Dendritic cell treated with granulocyte-macrophage colony-stimulating factor and Interleukin-4, amounts not matched to agents 40 ng/mL and 50 ng/mL, for 4 days (primary cell): ENCODE data around the gene GPAT2.
"Not testable (repeated sequence)": the region's sequence is repeated elsewhere in the genome, so short reads cannot be mapped to it uniquely, and the experiment has no call there.

Source experiments
- H3K27ac Mint-ChIP-seq: one replicate; pipeline ENCODE4 v1.8.0; 2022; ENCODE audit warnings: mild to moderate bottlenecking, mixed read lengths
- H3K27me3 Mint-ChIP-seq: one replicate; pipeline ENCODE4 v1.8.0; 2022; ENCODE audit warnings: mild to moderate bottlenecking, mixed read lengths
- H3K36me3 Mint-ChIP-seq: one replicate; pipeline ENCODE4 v1.8.0; 2022; ENCODE audit warnings: low read depth, mixed read lengths
- H3K4me1 Mint-ChIP-seq: one replicate; pipeline ENCODE4 v1.8.0; 2022; ENCODE audit warnings: low read depth, mixed read lengths
- H3K4me3 Mint-ChIP-seq: one replicate; pipeline ENCODE4 v1.8.0; 2022; ENCODE audit warnings: mild to moderate bottlenecking, moderate library complexity, mixed read lengths
- H3K9me3 Mint-ChIP-seq: one replicate; pipeline ENCODE4 v1.8.0; 2022; ENCODE audit warnings: mixed read lengths
- intact Hi-C: fragments of 100-400 bp; cut with micrococcal nuclease; formaldehyde crosslinking; loops from one replicate; pipeline ENCODE4 v1.15.0; 2022

The GPAT2 gene

GRCh38 chr2:95991351-95992094 lies 43.2 kb downstream of the GPAT2 start, which contains the start of gene ANKRD36C:
Gene ANKRD36C, minus strand, starts transcription at chr2:95991824. Its CDS starts 116 bp downstream, at chr2:95991708.
- H3K9me3 Mint-ChIP-seq, intact Hi-C loops, H3K4me1 Mint-ChIP-seq: not testable (repeated sequence)
- H3K27ac Mint-ChIP-seq, result peak within 1 kb of the TSS; percentile 92
- peaks cover 11% of the 10 kb centered on the region for H3K36me3 Mint-ChIP-seq
- H3K27me3 Mint-ChIP-seq, result peaks cover 20% of the 10 kb centered on the region
- H3K4me3 Mint-ChIP-seq, result peak within 1 kb of the TSS; percentile 91

GRCh38 chr2:95990884-95991283 lies 43.8 kb downstream of the GPAT2 start:
- H3K4me1 Mint-ChIP-seq, intact Hi-C loops, H3K9me3 Mint-ChIP-seq: not testable (repeated sequence)
- Mint-ChIP-seq H3K27ac (peak overlapping the region; percentile 92), H3K36me3 (peaks cover 16% of the 10 kb centered on the region), H3K4me3 (peak overlapping the region; percentile 91), H3K27me3 (peaks cover 17% of the 10 kb centered on the region)
